ENCODE results near the gene SMURF1. TPM values are rescaled to one million over a fixed set of nuclear protein-coding genes. Genes with fewer than 3 reads are reported as not detected.
A peak's percentile ranks its signal among the peaks of the same experiment; 100 is the strongest.

The SMURF1 gene
- total RNA-seq, 1 donor: 23.5 TPM

DNA sequence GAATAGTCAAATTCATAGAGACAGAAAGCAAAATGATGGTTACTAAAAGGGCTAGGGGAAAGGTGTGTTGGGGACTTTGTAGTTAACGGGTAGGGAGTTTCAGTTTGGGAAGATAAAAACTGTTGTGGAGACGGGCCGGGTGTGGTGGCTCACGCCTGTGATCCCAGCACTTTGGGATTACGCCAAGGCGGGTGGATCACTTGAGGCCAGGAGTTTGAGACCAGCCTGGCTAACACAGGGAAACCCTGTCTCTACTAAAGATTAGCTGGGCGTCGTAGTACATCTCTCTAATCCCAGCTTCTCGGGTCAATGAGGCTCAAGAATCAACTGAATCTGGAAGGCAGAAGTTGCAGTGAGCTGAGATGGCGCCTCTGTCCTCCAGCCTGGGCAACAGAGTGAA, 33.3 kb upstream of the SMURF1 start:
- Histone ChIP-seq H3K4me3 (ENCODE audit: insufficient read depth, low read length) (no peak overlapping the region), H3K27me3 (ENCODE audit: insufficient read depth, low read length) (peaks cover 14% of the 10 kb centered on the region), H3K27ac (ENCODE audit: low read depth, low read length) (no peak overlapping the region), H3K79me2 (ENCODE audit: insufficient read depth, low read length) (no peaks in the 10 kb centered on the region), H3K9me3 (ENCODE audit: low read depth, low read length) (no peaks in the 10 kb centered on the region), H3K4me2 (ENCODE audit: insufficient read depth, low read length) (no peak overlapping the region), H3K4me1 (ENCODE audit: insufficient read depth, low read length) (no peaks in the 10 kb centered on the region), H4K20me1 (ENCODE audit: insufficient read depth, low read length) (no peaks in the 10 kb centered on the region), H2AFZ (ENCODE audit: low read length) (no peak overlapping the region), H3K36me3 (ENCODE audit: insufficient read depth, low read length) (no peaks in the 10 kb centered on the region)
- DNase-seq (ENCODE audit: insufficient read length, low spot score, missing footprints): no peak
- TF ChIP-seq, protein P1, sequence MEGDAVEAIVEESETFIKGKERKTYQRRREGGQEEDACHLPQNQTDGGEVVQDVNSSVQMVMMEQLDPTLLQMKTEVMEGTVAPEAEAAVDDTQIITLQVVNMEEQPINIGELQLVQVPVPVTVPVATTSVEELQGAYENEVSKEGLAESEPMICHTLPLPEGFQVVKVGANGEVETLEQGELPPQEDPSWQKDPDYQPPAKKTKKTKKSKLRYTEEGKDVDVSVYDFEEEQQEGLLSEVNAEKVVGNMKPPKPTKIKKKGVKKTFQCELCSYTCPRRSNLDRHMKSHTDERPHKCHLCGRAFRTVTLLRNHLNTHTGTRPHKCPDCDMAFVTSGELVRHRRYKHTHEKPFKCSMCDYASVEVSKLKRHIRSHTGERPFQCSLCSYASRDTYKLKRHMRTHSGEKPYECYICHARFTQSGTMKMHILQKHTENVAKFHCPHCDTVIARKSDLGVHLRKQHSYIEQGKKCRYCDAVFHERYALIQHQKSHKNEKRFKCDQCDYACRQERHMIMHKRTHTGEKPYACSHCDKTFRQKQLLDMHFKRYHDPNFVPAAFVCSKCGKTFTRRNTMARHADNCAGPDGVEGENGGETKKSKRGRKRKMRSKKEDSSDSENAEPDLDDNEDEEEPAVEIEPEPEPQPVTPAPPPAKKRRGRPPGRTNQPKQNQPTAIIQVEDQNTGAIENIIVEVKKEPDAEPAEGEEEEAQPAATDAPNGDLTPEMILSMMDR (IDR thresholded peaks at IDR 0.05; ENCODE audit: extremely low read depth, low read depth, low read length): no peak

DNA sequence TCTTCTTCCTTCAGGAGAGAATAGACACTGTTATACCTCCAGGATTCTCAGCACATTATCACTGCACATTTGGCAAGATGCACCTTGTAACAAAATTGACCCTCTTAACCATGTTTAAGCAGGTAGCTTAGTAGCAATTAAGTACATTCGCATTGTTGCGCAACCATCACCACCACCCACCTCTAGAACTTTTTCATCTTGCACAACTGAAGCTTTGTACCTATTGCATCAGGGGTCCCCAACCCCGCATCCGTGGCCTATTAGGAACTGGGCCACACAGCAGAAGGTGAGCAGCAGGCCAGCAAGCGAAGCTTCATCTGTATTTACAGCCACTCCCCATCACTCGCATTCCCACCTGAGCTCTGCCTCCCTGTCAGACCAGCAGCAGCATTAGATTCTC, 29.9 kb upstream of the SMURF1 start:
- no peak overlapping the region for H3K4me2 ChIP-seq (ENCODE audit: insufficient read depth, low read length)
- H3K4me1 ChIP-seq (ENCODE audit: insufficient read depth, low read length): no peaks in the 10 kb centered on the region
- no peak overlapping the region for H3K4me3 ChIP-seq (ENCODE audit: insufficient read depth, low read length)
- H2AFZ ChIP-seq (ENCODE audit: low read length): no peak overlapping the region
- no peak overlapping the region for H3K27ac ChIP-seq (ENCODE audit: low read depth, low read length)
- H3K79me2 ChIP-seq (ENCODE audit: insufficient read depth, low read length): no peaks in the 10 kb centered on the region
- no peaks in the 10 kb centered on the region for H4K20me1 ChIP-seq (ENCODE audit: insufficient read depth, low read length)
- no peaks in the 10 kb centered on the region for H3K36me3 ChIP-seq (ENCODE audit: insufficient read depth, low read length)
- H3K27me3 ChIP-seq (ENCODE audit: insufficient read depth, low read length): peaks cover 7% of the 10 kb centered on the region
- no peaks in the 10 kb centered on the region for H3K9me3 ChIP-seq (ENCODE audit: low read depth, low read length)
- TF ChIP-seq, protein P1 (IDR thresholded peaks at IDR 0.05; ENCODE audit: extremely low read depth, low read depth, low read length): no peak
- DNase-seq (ENCODE audit: insufficient read length, low spot score, missing footprints): no peak

GRCh38 chr7:99171731-99172130, 27.8 kb upstream of the SMURF1 start:
- TF ChIP-seq, protein P1 (IDR thresholded peaks at IDR 0.05; ENCODE audit: extremely low read depth, low read depth, low read length): no peak
- Histone ChIP-seq H3K36me3 (ENCODE audit: insufficient read depth, low read length) (no peaks in the 10 kb centered on the region), H3K4me1 (ENCODE audit: insufficient read depth, low read length) (no peaks in the 10 kb centered on the region), H3K79me2 (ENCODE audit: insufficient read depth, low read length) (no peaks in the 10 kb centered on the region), H3K27ac (ENCODE audit: low read depth, low read length) (no peak overlapping the region), H3K9me3 (ENCODE audit: low read depth, low read length) (no peaks in the 10 kb centered on the region), H3K27me3 (ENCODE audit: insufficient read depth, low read length) (no peaks in the 10 kb centered on the region), H3K4me2 (ENCODE audit: insufficient read depth, low read length) (no peak overlapping the region), H3K4me3 (ENCODE audit: insufficient read depth, low read length) (no peak overlapping the region), H4K20me1 (ENCODE audit: insufficient read depth, low read length) (no peaks in the 10 kb centered on the region), H2AFZ (ENCODE audit: low read length) (no peak overlapping the region)
- peak; percentile 68 for DNase-seq (ENCODE audit: insufficient read length, low spot score, missing footprints)

DNA sequence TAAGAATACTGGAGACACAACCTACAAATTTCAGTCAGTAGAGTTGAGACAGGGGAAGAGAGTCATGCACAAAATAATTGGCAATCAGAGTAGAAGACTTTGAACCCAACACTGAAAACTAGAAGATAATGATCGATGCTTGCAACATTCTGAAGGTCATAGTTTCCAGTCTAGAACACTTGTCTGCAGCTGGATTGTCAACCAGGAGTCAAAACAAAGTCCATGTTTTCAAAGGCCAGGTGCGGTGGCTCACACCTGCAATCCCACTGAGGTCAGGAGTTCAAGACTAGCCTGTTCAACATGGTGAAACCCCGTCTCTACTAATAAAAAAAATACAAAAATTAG, 26.8 kb upstream of the SMURF1 start:
- DNase-seq (ENCODE audit: insufficient read length, low spot score, missing footprints): no peak
- no peaks in the 10 kb centered on the region for H3K27me3 ChIP-seq (ENCODE audit: insufficient read depth, low read length)
- TF ChIP-seq, protein P1 (IDR thresholded peaks at IDR 0.05; ENCODE audit: extremely low read depth, low read depth, low read length): no peak

More for the DNA sequence above, 26.8 kb upstream of the SMURF1 start:
- no peak overlapping the region for H3K4me3 ChIP-seq (ENCODE audit: insufficient read depth, low read length)
- no peak overlapping the region for H3K27ac ChIP-seq (ENCODE audit: low read depth, low read length)
- H3K4me2 ChIP-seq (ENCODE audit: insufficient read depth, low read length): no peak overlapping the region
- H3K36me3 ChIP-seq (ENCODE audit: insufficient read depth, low read length): no peaks in the 10 kb centered on the region
- H2AFZ ChIP-seq (ENCODE audit: low read length): no peak overlapping the region
- no peaks in the 10 kb centered on the region for H3K4me1 ChIP-seq (ENCODE audit: insufficient read depth, low read length)
- no peaks in the 10 kb centered on the region for H3K9me3 ChIP-seq (ENCODE audit: low read depth, low read length)
- H3K79me2 ChIP-seq (ENCODE audit: insufficient read depth, low read length): no peaks in the 10 kb centered on the region
- no peaks in the 10 kb centered on the region for H4K20me1 ChIP-seq (ENCODE audit: insufficient read depth, low read length)
